GM06990 (cell line): ENCODE data around the gene SORL1.

ENCODE experiments used
- DNase-seq: peaks from one replicate; pipeline ENCODE4 v3.0.0-alpha.2; 2011; ENCODE audit not compliant: insufficient read length; ENCODE audit errors: extremely low read depth
- H3K27me3 ChIP-seq: replicated peaks from 2 replicates; pipeline ENCODE4 v1.6.0; 2011; ENCODE audit warnings: low read length; ENCODE audit not compliant: control insufficient read depth, insufficient read depth
- H3K36me3 ChIP-seq: 2 replicates; pipeline ENCODE4 v1.5.1; 2011; ENCODE audit warnings: low read length; ENCODE audit not compliant: control insufficient read depth, insufficient read depth
- H3K4me3 ChIP-seq: replicated peaks from 2 replicates; pipeline ENCODE4 v1.5.1; 2011; ENCODE audit warnings: low read depth, mild to moderate bottlenecking, control low read depth, low read length
- CTCF ChIP-seq: IDR thresholded peaks from 2 replicates; pipeline ENCODE4 v1.5.1; 2011; ENCODE audit warnings: low read length, control low read depth, mild to moderate bottlenecking, inconsistent platforms; ENCODE audit not compliant: insufficient read depth, poor library complexity, severe bottlenecking

SORL1 gene

GRCh38 chr11:121431820-121432526 lies 20.1 kb upstream of the SORL1 start:
- Histone ChIP-seq H3K4me3 (no peak overlapping the region), H3K27me3 (no peaks in the 10 kb centered on the region), H3K36me3 (no peaks in the 10 kb centered on the region)
- no peak for DNase-seq
- TF ChIP-seq CTCF, result no peak

- H3K4me3 ChIP-seq, result no peak overlapping the region
- no peaks in the 10 kb centered on the region for H3K36me3 ChIP-seq
- no peak for TF ChIP-seq CTCF
- DNase-seq, result no peak
- no peaks in the 10 kb centered on the region for H3K27me3 ChIP-seq
These were observed 17.0 kb upstream of the SORL1 start for GRCh38 chr11:121435132-121435531.

- no peak for DNase-seq
- no peak overlapping the region for H3K4me3 ChIP-seq
- TF ChIP-seq CTCF, result no peak
- H3K27me3 ChIP-seq, result no peaks in the 10 kb centered on the region
- H3K36me3 ChIP-seq, result no peaks in the 10 kb centered on the region
These were observed 16.3 kb upstream of the SORL1 start for GRCh38 chr11:121435551-121436511.

GRCh38 chr11:121437018-121437685 lies 15.0 kb upstream of the SORL1 start:
- no peak for TF ChIP-seq CTCF
- H3K36me3 ChIP-seq, result no peaks in the 10 kb centered on the region
- H3K27me3 ChIP-seq, result no peaks in the 10 kb centered on the region
- DNase-seq, result no peak
- H3K4me3 ChIP-seq, result no peak overlapping the region

GRCh38 chr11:121437686-121438078 lies 14.4 kb upstream of the SORL1 start:
- no peak for TF ChIP-seq CTCF
- H3K36me3 ChIP-seq, result no peaks in the 10 kb centered on the region
- H3K27me3 ChIP-seq, result no peaks in the 10 kb centered on the region
- no peak overlapping the region for H3K4me3 ChIP-seq
- no peak for DNase-seq
